ENCODE results near the gene CTTNBP2NL.

CTTNBP2NL gene

GRCh38 chr1:112369392-112370285, 26.4 kb upstream of the CTTNBP2NL start:
- H3K9me3 ChIP-seq (ENCODE audit: control insufficient read depth, insufficient read depth, low read depth, low read length): no peaks in the 10 kb centered on the region
- H3K27ac ChIP-seq (ENCODE audit: low read depth, low read length): no peak overlapping the region
- no peaks in the 10 kb centered on the region for H3K36me3 ChIP-seq (ENCODE audit: control insufficient read depth, insufficient read depth, low read length)
- H3K4me3 ChIP-seq (ENCODE audit: low read depth, low read length): no peak overlapping the region
- peaks cover 23% of the 10 kb centered on the region for H3K27me3 ChIP-seq (ENCODE audit: control insufficient read depth, insufficient read depth, low read length)
- no peak overlapping the region for H3K9ac ChIP-seq (ENCODE audit: low read length)
- no peaks in the 10 kb centered on the region for H3K4me1 ChIP-seq (ENCODE audit: control insufficient read depth, insufficient read depth, low read length)

- Histone ChIP-seq H3K27ac (ENCODE audit: low read depth, low read length) (no peak overlapping the region), H3K4me3 (ENCODE audit: low read depth, low read length) (no peak overlapping the region), H3K36me3 (ENCODE audit: control insufficient read depth, insufficient read depth, low read length) (no peaks in the 10 kb centered on the region), H3K9ac (ENCODE audit: low read length) (no peak overlapping the region), H3K27me3 (ENCODE audit: control insufficient read depth, insufficient read depth, low read length) (peaks cover 23% of the 10 kb centered on the region), H3K4me1 (ENCODE audit: control insufficient read depth, insufficient read depth, low read length) (no peaks in the 10 kb centered on the region), H3K9me3 (ENCODE audit: control insufficient read depth, insufficient read depth, low read depth, low read length) (no peaks in the 10 kb centered on the region)
Measured at GRCh38 chr1:112370996-112371395, 25.0 kb upstream of the CTTNBP2NL start.

GRCh38 chr1:112371775-112372174, 24.2 kb upstream of the CTTNBP2NL start:
- H3K27me3 ChIP-seq (ENCODE audit: control insufficient read depth, insufficient read depth, low read length): peaks cover 23% of the 10 kb centered on the region
- no peak overlapping the region for H3K4me3 ChIP-seq (ENCODE audit: low read depth, low read length)
- no peak overlapping the region for H3K27ac ChIP-seq (ENCODE audit: low read depth, low read length)
- H3K36me3 ChIP-seq (ENCODE audit: control insufficient read depth, insufficient read depth, low read length): no peaks in the 10 kb centered on the region
- H3K9me3 ChIP-seq (ENCODE audit: control insufficient read depth, insufficient read depth, low read depth, low read length): no peaks in the 10 kb centered on the region
- H3K4me1 ChIP-seq (ENCODE audit: control insufficient read depth, insufficient read depth, low read length): no peaks in the 10 kb centered on the region
- no peak overlapping the region for H3K9ac ChIP-seq (ENCODE audit: low read length)

GRCh38 chr1:112373806-112374205, 22.2 kb upstream of the CTTNBP2NL start:
- no peak overlapping the region for H3K9ac ChIP-seq (ENCODE audit: low read length)
- no peaks in the 10 kb centered on the region for H3K9me3 ChIP-seq (ENCODE audit: control insufficient read depth, insufficient read depth, low read depth, low read length)
- no peaks in the 10 kb centered on the region for H3K4me1 ChIP-seq (ENCODE audit: control insufficient read depth, insufficient read depth, low read length)
- peaks cover 11% of the 10 kb centered on the region for H3K27me3 ChIP-seq (ENCODE audit: control insufficient read depth, insufficient read depth, low read length)
- no peaks in the 10 kb centered on the region for H3K36me3 ChIP-seq (ENCODE audit: control insufficient read depth, insufficient read depth, low read length)
- H3K27ac ChIP-seq (ENCODE audit: low read depth, low read length): no peak overlapping the region
- H3K4me3 ChIP-seq (ENCODE audit: low read depth, low read length): no peak overlapping the region

- H3K27ac ChIP-seq (ENCODE audit: low read depth, low read length): no peak overlapping the region
- H3K4me3 ChIP-seq (ENCODE audit: low read depth, low read length): no peak overlapping the region
- peaks cover 4% of the 10 kb centered on the region; the same call in 1 of the 2 replicates for H3K27me3 ChIP-seq (ENCODE audit: control insufficient read depth, insufficient read depth, low read length)
- H3K36me3 ChIP-seq (ENCODE audit: control insufficient read depth, insufficient read depth, low read length): no peaks in the 10 kb centered on the region
- H3K4me1 ChIP-seq (ENCODE audit: control insufficient read depth, insufficient read depth, low read length): no peaks in the 10 kb centered on the region
- no peak overlapping the region for H3K9ac ChIP-seq (ENCODE audit: low read length)
- H3K9me3 ChIP-seq (ENCODE audit: control insufficient read depth, insufficient read depth, low read depth, low read length): no peaks in the 10 kb centered on the region
Measured at GRCh38 chr1:112375701-112376100, 20.3 kb upstream of the CTTNBP2NL start.

GRCh38 chr1:112380356-112380755, 15.7 kb upstream of the CTTNBP2NL start:
- Histone ChIP-seq H3K4me3 (ENCODE audit: low read depth, low read length) (no peak overlapping the region), H3K9me3 (ENCODE audit: control insufficient read depth, insufficient read depth, low read depth, low read length) (no peaks in the 10 kb centered on the region), H3K27me3 (ENCODE audit: control insufficient read depth, insufficient read depth, low read length) (no peaks in the 10 kb centered on the region), H3K27ac (ENCODE audit: low read depth, low read length) (no peak overlapping the region), H3K9ac (ENCODE audit: low read length) (no peak overlapping the region), H3K36me3 (ENCODE audit: control insufficient read depth, insufficient read depth, low read length) (no peaks in the 10 kb centered on the region), H3K4me1 (ENCODE audit: control insufficient read depth, insufficient read depth, low read length) (no peaks in the 10 kb centered on the region)

- no peak overlapping the region for H3K4me3 ChIP-seq (ENCODE audit: low read depth, low read length)
- H3K27me3 ChIP-seq (ENCODE audit: control insufficient read depth, insufficient read depth, low read length): no peaks in the 10 kb centered on the region
- H3K9ac ChIP-seq (ENCODE audit: low read length): no peak overlapping the region
- H3K27ac ChIP-seq (ENCODE audit: low read depth, low read length): no peak overlapping the region
- no peaks in the 10 kb centered on the region for H3K9me3 ChIP-seq (ENCODE audit: control insufficient read depth, insufficient read depth, low read depth, low read length)
- no peaks in the 10 kb centered on the region for H3K36me3 ChIP-seq (ENCODE audit: control insufficient read depth, insufficient read depth, low read length)
- H3K4me1 ChIP-seq (ENCODE audit: control insufficient read depth, insufficient read depth, low read length): no peaks in the 10 kb centered on the region
Measured at GRCh38 chr1:112381324-112382076, 14.5 kb upstream of the CTTNBP2NL start.

- Histone ChIP-seq H3K27ac (ENCODE audit: low read depth, low read length) (no peak overlapping the region), H3K36me3 (ENCODE audit: control insufficient read depth, insufficient read depth, low read length) (no peaks in the 10 kb centered on the region), H3K4me3 (ENCODE audit: low read depth, low read length) (no peak overlapping the region), H3K9me3 (ENCODE audit: control insufficient read depth, insufficient read depth, low read depth, low read length) (no peaks in the 10 kb centered on the region), H3K4me1 (ENCODE audit: control insufficient read depth, insufficient read depth, low read length) (peaks cover 6% of the 10 kb centered on the region; the same call in 1 of the 2 replicates), H3K27me3 (ENCODE audit: control insufficient read depth, insufficient read depth, low read length) (no peaks in the 10 kb centered on the region), H3K9ac (ENCODE audit: low read length) (no peak overlapping the region)
Measured at GRCh38 chr1:112383759-112384370, 12.1 kb upstream of the CTTNBP2NL start.

GRCh38 chr1:112386024-112386723, 9.8 kb upstream of the CTTNBP2NL start:
- no peak overlapping the region for H3K4me3 ChIP-seq (ENCODE audit: low read depth, low read length)
- H3K36me3 ChIP-seq (ENCODE audit: control insufficient read depth, insufficient read depth, low read length): no peaks in the 10 kb centered on the region
- H3K27ac ChIP-seq (ENCODE audit: low read depth, low read length): no peak overlapping the region
- no peaks in the 10 kb centered on the region for H3K27me3 ChIP-seq (ENCODE audit: control insufficient read depth, insufficient read depth, low read length)
- H3K9me3 ChIP-seq (ENCODE audit: control insufficient read depth, insufficient read depth, low read depth, low read length): no peaks in the 10 kb centered on the region
- H3K4me1 ChIP-seq (ENCODE audit: control insufficient read depth, insufficient read depth, low read length): peaks cover 8% of the 10 kb centered on the region
- no peak overlapping the region for H3K9ac ChIP-seq (ENCODE audit: low read length)

- Histone ChIP-seq H3K4me3 (ENCODE audit: low read depth, low read length) (no peak overlapping the region), H3K9ac (ENCODE audit: low read length) (no peak overlapping the region), H3K27ac (ENCODE audit: low read depth, low read length) (no peak overlapping the region), H3K36me3 (ENCODE audit: control insufficient read depth, insufficient read depth, low read length) (no peaks in the 10 kb centered on the region), H3K4me1 (ENCODE audit: control insufficient read depth, insufficient read depth, low read length) (peaks cover 13% of the 10 kb centered on the region), H3K27me3 (ENCODE audit: control insufficient read depth, insufficient read depth, low read length) (no peaks in the 10 kb centered on the region), H3K9me3 (ENCODE audit: control insufficient read depth, insufficient read depth, low read depth, low read length) (no peaks in the 10 kb centered on the region)
Measured at GRCh38 chr1:112386731-112387346, 9.2 kb upstream of the CTTNBP2NL start.

All from HUES6 (cell line).